GM18505 (cell line): ENCODE results near the gene SUPT3H.
A peak's percentile ranks its signal among the peaks of the same experiment; 100 is the strongest.

ENCODE experiments used
- ATAC-seq: cut with Tn5 transposase; IDR thresholded peaks from one replicate; pipeline ENCODE4 v1.9.1; 2021; ENCODE audit not compliant: unreplicated experiment
- POLR2A ChIP-seq: IDR thresholded peaks from 4 replicates; pipeline ENCODE4 v1.6.1; 2011; ENCODE audit warnings: borderline replicate concordance; ENCODE audit not compliant: insufficient read depth, insufficient read length; ENCODE audit errors: extremely low read depth

SUPT3H gene

GRCh38 chr6:44795326-44795725 lies 582.4 kb downstream of the SUPT3H start:
- no peak for TF ChIP-seq POLR2A
- no peak for ATAC-seq

GRCh38 chr6:44789806-44790205 lies 587.9 kb downstream of the SUPT3H start:
- TF ChIP-seq POLR2A: no peak
- ATAC-seq: no peak

- no peak for TF ChIP-seq POLR2A
- no peak for ATAC-seq
Observed at GRCh38 chr6:44789061-44789460, 588.7 kb downstream of the SUPT3H start.

- no peak for TF ChIP-seq POLR2A
- no peak for ATAC-seq
Observed at GRCh38 chr6:44788387-44788981, 589.2 kb downstream of the SUPT3H start.

- ATAC-seq: no peak
- TF ChIP-seq POLR2A: no peak
Observed at GRCh38 chr6:44787254-44787834, 590.4 kb downstream of the SUPT3H start.

GRCh38 chr6:44785130-44785529 lies 592.6 kb downstream of the SUPT3H start:
- ATAC-seq: no peak
- no peak for TF ChIP-seq POLR2A

GRCh38 chr6:44784195-44784594 lies 593.5 kb downstream of the SUPT3H start:
- no peak for TF ChIP-seq POLR2A
- no peak for ATAC-seq

- no peak for ATAC-seq
- TF ChIP-seq POLR2A: no peak
Observed at GRCh38 chr6:44782892-44783291, 594.8 kb downstream of the SUPT3H start.

GRCh38 chr6:44781912-44782597 lies 595.7 kb downstream of the SUPT3H start:
- ATAC-seq: no peak
- no peak for TF ChIP-seq POLR2A

- TF ChIP-seq POLR2A: no peak
- no peak for ATAC-seq
Observed at GRCh38 chr6:44780161-44780560, 597.6 kb downstream of the SUPT3H start.

GRCh38 chr6:44779130-44779826 lies 598.5 kb downstream of the SUPT3H start:
- no peak for TF ChIP-seq POLR2A
- ATAC-seq: peak; percentile 89
